Umbilical cord (tissue), 2 donors: ENCODE measurements around the gene LSM10. TPM values are rescaled to one million over a fixed set of nuclear protein-coding genes. Genes with fewer than 3 reads are reported as not detected.

Experiments
- DNase-seq: peaks from one replicate; pipeline ENCODE4 v3.0.0-alpha.2; 2015; ENCODE audit warnings: low spot score
- total RNA-seq: library from RNA; depleted of rRNA; stranded (reverse); fragments of >200 nt; gene quantifications from one replicate; pipeline ENCODE4 v1.2.3, GENCODE V29; 2014; ENCODE audit warnings: low replicate concordance; ENCODE audit not compliant: insufficient read depth

LSM10 gene
- total RNA-seq, 1 donor from 2014 or later: 10.4 TPM

GRCh38 chr1:36351227-36351977, 46.3 kb downstream of the LSM10 start:
- peak; percentile 78 for DNase-seq

GRCh38 chr1:36350659-36351226, 47.0 kb downstream of the LSM10 start:
- peak; percentile 81 for DNase-seq

- no peak for DNase-seq
Observed at GRCh38 chr1:36349839-36350238, 47.9 kb downstream of the LSM10 start.

- DNase-seq: no peak
Observed at GRCh38 chr1:36349241-36349671, 48.5 kb downstream of the LSM10 start.

GRCh38 chr1:36346741-36347370, 50.9 kb downstream of the LSM10 start:
- no peak for DNase-seq

GRCh38 chr1:36345353-36345752, 52.4 kb downstream of the LSM10 start:
- no peak for DNase-seq

- no peak for DNase-seq
Observed at GRCh38 chr1:36344395-36344680, 53.4 kb downstream of the LSM10 start.

- DNase-seq: no peak
Observed at GRCh38 chr1:36343651-36344394, 53.9 kb downstream of the LSM10 start.

Other genes starting within 250 kb of the LSM10 start
- gene TRAPPC3, start 248.4 kb downstream of the LSM10 start, total RNA-seq: 38.5 TPM
- 64.0 TPM for gene MAP7D1, start 241.7 kb downstream of the LSM10 start, total RNA-seq
- 53.4 TPM for gene THRAP3, start 173.5 kb downstream of the LSM10 start, total RNA-seq
- gene SH3D21, start 91.5 kb downstream of the LSM10 start, total RNA-seq: 11.3 TPM
- 67.7 TPM for gene EVA1B, start 74.3 kb downstream of the LSM10 start, total RNA-seq
- 12.0 TPM for gene STK40, start 12.0 kb downstream of the LSM10 start, total RNA-seq
- gene OSCP1, start 52.5 kb upstream of the LSM10 start, total RNA-seq: 5.5 TPM
- gene MRPS15, start 66.5 kb upstream of the LSM10 start, total RNA-seq: 31.5 TPM
- 10.1 TPM for gene CSF3R, start 85.0 kb upstream of the LSM10 start, total RNA-seq